ENCODE measurements around the gene KLK4.
"Not testable (repeated sequence)": the region's sequence is repeated elsewhere in the genome, so short reads cannot be mapped to it uniquely, and the experiment has no call there.

The KLK4 gene

GRCh38 chr19:50912727-50913716, 1.8 kb upstream of the KLK4 start:
- DNase-seq = no peak

DNA sequence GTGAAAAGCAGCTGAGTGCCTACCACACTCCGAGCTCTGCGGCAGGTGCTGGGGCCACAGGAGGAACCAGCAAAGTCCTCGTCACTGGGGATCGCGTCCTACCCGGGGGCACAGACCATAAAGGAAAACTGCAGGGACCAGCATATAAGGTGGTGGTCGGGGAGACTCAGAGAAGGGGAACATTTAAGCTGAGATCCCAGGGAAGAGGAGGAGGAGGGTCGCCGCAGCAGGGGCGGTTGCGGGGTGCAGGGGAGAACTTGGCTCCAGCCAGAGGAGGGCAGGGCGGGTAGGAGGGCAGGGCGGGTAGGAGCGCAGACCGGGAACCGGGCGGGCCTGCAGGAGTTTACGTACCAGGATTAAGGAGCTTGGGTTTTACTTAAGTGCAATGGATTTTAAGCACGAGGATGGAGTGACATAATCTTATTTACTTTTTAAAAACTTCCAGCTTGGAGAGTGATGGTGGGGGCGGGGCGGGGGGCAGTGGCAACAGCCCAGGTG, 956 bp upstream of the KLK4 start:
- DNase-seq = no peak

DNA sequence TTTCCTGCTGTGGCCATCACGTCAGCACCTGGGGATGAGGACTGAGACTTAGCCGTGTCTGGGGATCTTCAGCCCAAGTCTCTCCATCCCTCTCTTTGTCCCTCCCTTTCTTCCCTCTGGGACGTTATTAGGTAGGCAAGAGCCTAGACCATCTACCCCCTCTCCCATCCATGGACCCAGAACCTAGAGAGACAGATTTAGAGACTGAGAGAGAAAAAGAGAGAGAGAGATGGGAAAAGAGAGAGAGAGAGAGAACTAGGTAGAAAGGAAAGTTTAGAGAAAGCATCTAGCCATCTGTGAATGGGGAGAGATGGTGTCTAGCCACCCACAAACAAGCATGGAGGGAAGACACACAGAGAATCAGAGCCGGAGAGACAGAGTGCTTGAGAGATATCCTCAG, 473 bp downstream of the KLK4 start:
- no peak for DNase-seq

DNA sequence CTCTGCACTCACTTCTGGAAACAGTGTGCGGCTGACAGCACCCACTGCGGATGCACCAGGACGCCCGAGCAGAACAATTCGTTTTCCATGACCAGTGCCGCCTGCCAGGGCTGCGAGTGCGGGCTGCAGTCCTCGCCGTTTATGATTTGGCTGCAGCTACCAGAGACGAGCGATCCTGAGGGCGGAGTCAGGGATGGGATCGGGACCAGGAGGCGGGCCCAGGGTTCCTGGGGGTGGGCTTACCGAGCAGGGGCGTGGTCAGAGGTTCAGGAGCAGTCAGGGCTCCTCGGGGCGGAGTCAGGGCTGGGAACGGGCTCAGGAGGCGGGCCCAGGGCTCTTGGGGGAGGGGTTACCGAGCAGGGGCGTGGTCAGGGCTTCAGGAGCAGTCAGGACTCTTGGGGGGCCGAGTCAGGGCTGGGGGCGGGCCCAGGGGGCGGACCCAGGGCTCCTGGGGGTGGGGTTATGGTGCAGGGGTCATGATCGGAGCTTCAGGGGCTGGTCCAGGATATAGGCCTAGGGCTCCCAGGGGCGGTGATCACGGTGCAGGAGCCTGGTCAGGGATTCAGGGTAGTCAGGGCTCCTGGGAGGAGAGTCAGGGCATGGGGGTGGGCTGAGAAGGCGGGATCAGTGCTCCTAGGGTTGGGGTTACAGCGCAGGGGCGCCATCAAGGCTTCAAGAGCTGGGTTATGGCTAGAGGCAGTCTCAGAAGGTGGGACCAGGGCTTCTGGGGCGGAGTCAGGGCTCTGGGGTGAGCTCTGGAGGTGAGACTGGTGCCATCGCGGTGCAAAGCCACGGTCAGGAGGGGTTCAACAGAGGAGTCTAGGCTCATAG, 1.7 kb downstream of the KLK4 start:
- DNase-seq = no peak

DNA sequence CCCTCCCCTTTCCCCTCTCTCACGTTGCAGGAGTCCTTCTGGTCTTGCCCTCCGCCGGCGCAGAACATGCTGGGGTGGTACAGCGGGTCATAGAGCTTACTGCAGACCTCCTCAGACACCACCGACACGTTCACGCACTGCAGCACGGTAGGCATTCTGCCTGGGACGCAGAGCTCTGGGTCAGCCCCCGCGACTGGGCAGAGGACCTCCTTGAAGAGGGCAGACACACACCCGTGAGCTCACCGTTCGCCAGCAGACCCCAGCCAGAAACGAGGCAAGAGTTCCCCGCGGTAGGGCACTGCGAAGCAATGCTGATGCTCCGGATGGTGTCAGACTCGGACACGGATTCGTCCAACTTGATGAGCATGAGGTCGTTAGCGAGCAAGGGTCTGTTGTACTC, 2.9 kb downstream of the KLK4 start:
- DNase-seq = no peak

DNA sequence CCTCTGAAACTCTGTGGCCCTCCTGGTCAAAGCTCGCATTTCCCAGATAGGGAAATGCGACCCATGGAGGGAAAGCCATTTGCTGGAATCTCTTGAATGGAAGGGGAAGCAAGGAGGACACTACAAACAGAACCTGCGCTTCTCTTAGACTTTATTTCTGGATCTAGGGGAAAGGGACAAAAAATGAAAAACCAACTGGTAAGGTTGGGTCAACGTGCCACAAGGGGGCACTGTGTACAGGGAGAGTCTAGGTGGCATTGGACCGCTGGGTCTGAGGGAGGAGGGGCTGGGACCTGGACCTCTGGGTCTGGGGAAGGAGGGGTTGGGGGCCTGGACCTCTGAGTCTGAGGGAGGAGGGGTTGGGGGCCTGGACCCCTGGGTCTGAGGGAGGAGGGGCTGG, 5.0 kb downstream of the KLK4 start:
- DNase-seq = no peak

GRCh38 chr19:50902640-50903039, 8.6 kb downstream of the KLK4 start:
- DNase-seq = no peak

DNA sequence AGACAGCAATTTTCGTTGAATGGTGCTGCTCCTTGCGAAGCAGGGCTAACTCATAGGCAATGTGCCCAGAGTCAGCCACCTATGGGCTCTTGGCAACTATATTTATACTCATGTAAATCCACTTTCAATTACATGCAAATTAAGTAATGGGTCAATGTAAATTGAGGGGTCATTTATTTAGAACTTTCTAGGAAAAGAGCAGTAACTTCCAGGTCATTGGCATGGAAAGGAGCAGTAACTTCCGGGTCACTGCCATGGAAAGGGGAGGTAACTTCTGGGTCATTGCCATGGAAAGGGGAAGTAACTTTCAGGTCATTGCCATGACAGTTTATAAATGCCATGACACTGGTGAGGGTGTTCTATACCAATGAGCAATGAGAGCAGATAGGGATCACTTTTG, 11.6 kb downstream of the KLK4 start:
- no peak for DNase-seq

DNA sequence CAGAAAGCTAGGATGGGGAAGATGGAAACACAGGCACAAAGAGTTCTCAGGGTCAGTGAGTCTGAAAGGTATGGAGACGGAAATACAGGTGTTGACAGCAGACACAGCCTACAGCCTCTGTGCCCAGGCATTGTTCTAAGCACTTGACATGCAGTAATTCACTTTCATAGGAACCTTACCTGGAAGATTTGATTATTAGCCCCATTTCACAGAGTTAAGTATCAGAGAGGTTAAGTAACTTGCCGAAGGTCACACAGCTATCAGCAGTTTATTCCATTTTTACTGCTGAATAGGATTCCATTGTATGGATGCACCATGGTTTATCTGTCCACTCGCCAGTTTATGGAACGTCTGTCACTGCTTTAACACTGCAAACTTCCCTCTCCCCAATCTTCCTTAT, 13.2 kb downstream of the KLK4 start:
- no peak for DNase-seq

- DNase-seq = no peak
Observed at GRCh38 chr19:50897612-50898011, 13.6 kb downstream of the KLK4 start.

DNA sequence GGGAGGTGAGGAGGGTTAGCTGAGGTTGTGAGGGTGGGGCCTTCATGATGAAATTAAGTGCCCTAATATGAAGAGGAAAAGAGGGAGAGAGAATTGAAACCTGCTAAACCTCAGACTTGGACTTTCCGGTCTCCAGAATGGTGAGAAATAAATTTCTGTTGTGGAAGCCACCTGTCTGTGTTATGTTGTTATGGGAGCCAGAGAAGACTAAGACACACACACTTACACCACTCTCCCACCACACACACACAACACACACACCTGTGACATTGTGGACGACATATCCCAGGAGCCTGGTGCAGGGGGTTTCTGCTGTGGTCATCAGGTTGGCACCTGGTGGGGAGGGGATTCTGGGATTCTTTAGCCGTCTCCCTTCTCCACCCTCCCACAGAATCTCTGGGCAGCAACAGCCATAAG, 14.0 kb downstream of the KLK4 start:
- DNase-seq = no peak

- no peak for DNase-seq
Observed at GRCh38 chr19:50896591-50897190, 14.5 kb downstream of the KLK4 start.

DNA sequence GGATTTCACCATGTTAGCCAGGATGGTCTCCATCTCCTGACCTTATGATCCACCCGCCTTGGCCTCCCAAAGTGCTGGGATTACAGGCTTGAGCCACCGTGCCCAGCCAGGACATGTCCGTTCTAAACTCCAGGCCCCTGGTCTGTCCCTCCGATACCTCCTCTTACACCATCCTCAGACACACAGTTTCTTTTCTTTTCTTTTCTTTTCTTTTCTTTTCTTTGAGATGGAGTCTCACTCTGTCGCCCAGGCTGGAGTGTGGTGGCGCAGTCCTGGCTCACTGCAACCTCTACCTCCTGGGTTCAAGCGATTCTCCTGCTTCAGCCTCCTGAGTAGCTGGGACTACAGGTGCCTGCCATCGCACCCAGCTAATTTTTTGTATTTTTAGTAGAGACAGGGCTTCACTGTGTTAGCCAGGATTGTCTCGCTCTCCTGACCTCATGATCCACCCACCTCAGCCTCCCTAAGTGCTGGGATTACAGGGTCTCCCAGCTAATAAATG, 15.1 kb downstream of the KLK4 start:
- DNase-seq = not testable (repeated sequence)

GRCh38 chr19:50894478-50895356, 16.5 kb downstream of the KLK4 start:
- DNase-seq = no peak

GRCh38 chr19:50893047-50893736, 18.0 kb downstream of the KLK4 start:
- no peak for DNase-seq

GRCh38 chr19:50891253-50891625, 20.0 kb downstream of the KLK4 start:
- no peak for DNase-seq

- no peak for DNase-seq
Observed at GRCh38 chr19:50890422-50891252, 20.6 kb downstream of the KLK4 start.

DNA sequence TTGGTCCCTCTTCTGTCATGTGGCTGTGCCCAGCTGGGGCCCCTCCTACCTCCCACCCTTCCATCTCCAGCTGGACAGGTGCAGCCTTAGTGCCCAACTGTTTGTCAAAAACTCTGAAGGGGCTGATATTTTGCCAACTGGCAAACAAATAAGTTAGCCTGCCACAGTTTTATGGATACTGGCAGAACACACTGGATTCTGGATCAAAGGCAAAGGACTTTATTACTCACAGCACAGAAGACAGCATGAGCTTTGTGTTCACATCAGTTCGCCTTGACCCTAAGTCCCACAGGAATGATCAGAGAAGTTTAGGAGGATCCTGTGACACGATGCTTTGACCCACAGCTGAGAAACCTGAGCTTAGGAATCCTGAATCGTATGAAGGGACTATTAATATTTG, 21.6 kb downstream of the KLK4 start:
- DNase-seq = no peak

DNA sequence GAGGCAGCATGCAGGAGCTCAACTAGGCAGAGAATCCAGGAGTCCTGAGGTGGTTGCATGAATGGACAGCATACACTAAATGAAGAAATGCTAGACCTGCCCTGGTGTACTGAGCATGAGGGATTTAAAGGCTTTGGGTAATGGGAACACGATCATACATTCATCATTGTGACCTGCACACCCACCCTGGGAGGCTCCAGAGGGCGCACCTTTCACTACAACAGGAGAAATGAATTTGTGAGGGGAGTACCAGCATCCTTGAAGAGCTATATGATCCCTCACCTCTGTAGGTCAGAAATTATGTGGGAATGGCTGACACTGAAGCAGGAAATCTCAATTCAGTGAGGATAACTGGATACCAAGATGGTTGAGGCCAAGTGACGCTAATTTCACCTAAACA, 29.0 kb downstream of the KLK4 start:
- DNase-seq = no peak

DNA sequence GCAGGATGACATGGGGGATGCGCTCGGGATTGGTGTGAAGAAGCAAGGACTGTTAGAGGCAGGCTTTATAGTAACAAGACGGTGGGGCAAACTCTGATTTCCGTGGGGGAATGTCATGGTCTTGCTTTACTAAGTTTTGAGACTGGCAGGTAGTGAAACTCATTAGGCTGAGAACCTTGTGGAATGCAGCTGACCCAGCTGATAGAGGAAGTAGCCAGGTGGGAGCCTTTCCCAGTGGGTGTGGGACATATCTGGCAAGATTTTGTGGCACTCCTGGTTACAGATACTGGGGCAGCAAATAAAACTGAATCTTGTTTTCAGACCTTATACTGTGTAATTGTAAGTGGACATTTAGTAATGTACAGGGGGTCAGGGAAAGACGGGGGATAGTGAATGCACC, 31.0 kb downstream of the KLK4 start:
- no peak for DNase-seq

DNA sequence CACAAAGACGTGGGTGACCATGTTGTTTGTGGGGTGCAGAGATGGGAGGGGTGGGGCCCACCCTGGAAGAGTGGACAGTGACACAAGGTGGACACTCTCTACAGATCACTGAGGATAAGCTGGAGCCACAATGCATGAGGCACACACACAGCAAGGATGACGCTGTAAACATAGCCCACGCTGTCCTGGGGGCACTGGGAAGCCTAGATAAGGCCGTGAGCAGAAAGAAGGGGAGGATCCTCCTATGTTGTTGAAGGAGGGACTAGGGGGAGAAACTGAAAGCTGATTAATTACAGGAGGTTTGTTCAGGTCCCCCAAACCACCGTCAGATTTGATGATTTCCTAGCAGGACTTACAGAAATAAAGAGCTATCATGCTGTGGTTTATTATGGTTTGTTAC, 32.3 kb downstream of the KLK4 start:
- no peak for DNase-seq

Data from CD4-positive, alpha-beta T cell treated with Interleukin-4 for 4 hours (primary cell).